Breast epithelium (tissue), 3 donors: Measurements from ENCODE around the gene LITAFD.

Experiments
- POLR2A ChIP-seq: fragments of 450-650 bp; IDR thresholded peaks from one replicate; pipeline ENCODE4 v1.6.1; 2016; ENCODE audit warnings: antibody characterized with exemption, mild to moderate bottlenecking, moderate library complexity
- POLR2AphosphoS5 ChIP-seq, 3 donors: sonication (generic); formaldehyde crosslinking; IDR thresholded peaks; one replicate each; pipeline ENCODE4 v1.6.1; 2017; ENCODE audit warnings: antibody characterized with exemption in 3 of 3
- TF ChIP-seq, protein P1 (sequence below), 3 donors: fragments of 450-650 bp; IDR thresholded peaks; one replicate each; pipeline ENCODE4 v1.5.1; 2016 to 2017; ENCODE audit warnings: antibody characterized with exemption in 3 of 3, mild to moderate bottlenecking in 3 of 3, moderate library complexity in 3 of 3

- TF ChIP-seq, protein P1, sequence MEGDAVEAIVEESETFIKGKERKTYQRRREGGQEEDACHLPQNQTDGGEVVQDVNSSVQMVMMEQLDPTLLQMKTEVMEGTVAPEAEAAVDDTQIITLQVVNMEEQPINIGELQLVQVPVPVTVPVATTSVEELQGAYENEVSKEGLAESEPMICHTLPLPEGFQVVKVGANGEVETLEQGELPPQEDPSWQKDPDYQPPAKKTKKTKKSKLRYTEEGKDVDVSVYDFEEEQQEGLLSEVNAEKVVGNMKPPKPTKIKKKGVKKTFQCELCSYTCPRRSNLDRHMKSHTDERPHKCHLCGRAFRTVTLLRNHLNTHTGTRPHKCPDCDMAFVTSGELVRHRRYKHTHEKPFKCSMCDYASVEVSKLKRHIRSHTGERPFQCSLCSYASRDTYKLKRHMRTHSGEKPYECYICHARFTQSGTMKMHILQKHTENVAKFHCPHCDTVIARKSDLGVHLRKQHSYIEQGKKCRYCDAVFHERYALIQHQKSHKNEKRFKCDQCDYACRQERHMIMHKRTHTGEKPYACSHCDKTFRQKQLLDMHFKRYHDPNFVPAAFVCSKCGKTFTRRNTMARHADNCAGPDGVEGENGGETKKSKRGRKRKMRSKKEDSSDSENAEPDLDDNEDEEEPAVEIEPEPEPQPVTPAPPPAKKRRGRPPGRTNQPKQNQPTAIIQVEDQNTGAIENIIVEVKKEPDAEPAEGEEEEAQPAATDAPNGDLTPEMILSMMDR (IDR thresholded peaks at IDR 0.05) = no peak
- no peak for TF ChIP-seq POLR2A
- peak in 1 of 3 donors; percentile 45 for TF ChIP-seq POLR2AphosphoS5 (IDR thresholded peaks at IDR 0.05)
Measured at GRCh38 chr16:8878523-8878911, 3.6 kb upstream of the LITAFD start.
